ENCODE data around the gene ENTPD6. TPM values are rescaled to one million over a fixed set of nuclear protein-coding genes. Genes with fewer than 3 reads are reported as not detected.

Gene ENTPD6
- total RNA-seq, 4 donors from 2014 or later, result 62.2 to 114 (median 67.0) TPM

GRCh38 chr20:25194333-25194972, 1.1 kb upstream of the ENTPD6 start:
- WGBS, 2 donors, result 87 to 89% methylated on average over 18 of the region's 18 CpGs
- Histone ChIP-seq H3K36me3 (no peaks in the 10 kb centered on the region), H3K9me3 (no peaks in the 10 kb centered on the region), H3K27me3 (no peaks in the 10 kb centered on the region), H3K4me3 (no peak overlapping the region), H3K27ac (peak overlapping the region in 2 of 4 donors; percentile 91 to 93), H3K4me1 (peaks cover 0 to 41% (median 14%) of the 10 kb centered on the region in 4 donors)
- TF ChIP-seq CTCF (IDR thresholded peaks at IDR 0.05) (no peak), POLR2A (IDR thresholded peaks at IDR 0.05) (no peak), EP300 (IDR thresholded peaks at IDR 0.05) (no peak)
- no peak for DNase-seq (ENCODE audit: low spot score in 2 of 2)

- WGBS, 2 donors, result 11 to 16% methylated on average over 23 to 24 of the region's 39 CpGs
- no peak for DNase-seq (ENCODE audit: low spot score in 2 of 2)
Observed at GRCh38 chr20:25195962-25196785, 662 bp downstream of the ENTPD6 start.

GRCh38 chr20:25196786-25197120, 1.2 kb downstream of the ENTPD6 start:
- Histone ChIP-seq H3K27me3 (no peaks in the 10 kb centered on the region), H3K36me3 (no peaks in the 10 kb centered on the region), H3K9me3 (no peaks in the 10 kb centered on the region), H3K4me3 (peak overlapping the region; percentile 76 to 92 (median 82)), H3K27ac (peak overlapping the region; percentile 77 to 93 (median 88)), H3K4me1 (peaks cover 0 to 55% (median 16%) of the 10 kb centered on the region in 4 donors)
- no peak for DNase-seq (ENCODE audit: low spot score in 2 of 2)
- 56 to 68% methylated on average over 9 of the region's 9 CpGs for WGBS, 2 donors
- TF ChIP-seq EP300 (IDR thresholded peaks at IDR 0.05) (no peak), POLR2A (IDR thresholded peaks at IDR 0.05) (no peak), CTCF (IDR thresholded peaks at IDR 0.05) (no peak)

More at GRCh38 chr20:25195962-25196785, 662 bp downstream of the ENTPD6 start:
- Histone ChIP-seq H3K27me3 (no peaks in the 10 kb centered on the region), H3K36me3 (no peaks in the 10 kb centered on the region), H3K4me1 (peaks cover 0 to 55% (median 16%) of the 10 kb centered on the region in 4 donors), H3K4me3 (peak overlapping the region; percentile 76 to 92 (median 82)), H3K9me3 (no peaks in the 10 kb centered on the region), H3K27ac (peak overlapping the region; percentile 77 to 93 (median 88))
- TF ChIP-seq POLR2A (IDR thresholded peaks at IDR 0.05) (no peak), CTCF (IDR thresholded peaks at IDR 0.05) (no peak), EP300 (IDR thresholded peaks at IDR 0.05) (no peak)

- TF ChIP-seq POLR2A (IDR thresholded peaks at IDR 0.05) (no peak), EP300 (IDR thresholded peaks at IDR 0.05) (no peak), CTCF (IDR thresholded peaks at IDR 0.05) (no peak)
- Histone ChIP-seq H3K4me1 (peaks cover 0 to 55% (median 16%) of the 10 kb centered on the region in 4 donors), H3K27me3 (no peaks in the 10 kb centered on the region), H3K36me3 (no peaks in the 10 kb centered on the region), H3K9me3 (no peaks in the 10 kb centered on the region), H3K4me3 (peak overlapping the region in 2 of 4 donors; percentile 84 to 92), H3K27ac (peak overlapping the region in 3 of 4 donors; percentile 85 to 93 (median 91))
- no peak for DNase-seq (ENCODE audit: low spot score in 2 of 2)
- WGBS, 2 donors, result 92 to 96% methylated on average over 3 of the region's 3 CpGs
Observed at GRCh38 chr20:25197183-25197869, 1.8 kb downstream of the ENTPD6 start.
